Fibroblast of lung (primary cell): ENCODE measurements around the gene MTX3. TPM values are rescaled to one million over a fixed set of nuclear protein-coding genes. Genes with fewer than 3 reads are reported as not detected.

Experiments
- DNase-seq, 2 donors: peaks; one replicate each; pipeline versions ENCODE4 v3.0.0 to v3.0.0-alpha.2; 2010; ENCODE audit warnings: low read depth in 2 of 2
- H2AFZ ChIP-seq: 2 replicates; pipeline ENCODE4 v1.5.1; 2012; ENCODE audit warnings: low read length, control low read depth, inconsistent platforms
- H3K27ac ChIP-seq: 2 replicates; pipeline ENCODE4 v1.5.1; 2011; ENCODE audit warnings: low read length, control low read depth; ENCODE audit not compliant: insufficient read depth
- H3K27me3 ChIP-seq: 2 replicates; pipeline ENCODE4 v1.5.1; 2011; ENCODE audit warnings: mild to moderate bottlenecking, low read length; ENCODE audit not compliant: control insufficient read depth, insufficient read depth
- H3K36me3 ChIP-seq: 2 replicates; pipeline ENCODE4 v1.5.1; 2011; ENCODE audit warnings: low read length; ENCODE audit not compliant: control insufficient read depth, insufficient read depth
- H3K4me1 ChIP-seq: 2 replicates; pipeline ENCODE4 v1.5.1; 2011; ENCODE audit warnings: low read length; ENCODE audit not compliant: control insufficient read depth, insufficient read depth; ENCODE audit errors: extremely low read depth
- H3K4me2 ChIP-seq: 2 replicates; pipeline ENCODE4 v1.5.1; 2011; ENCODE audit warnings: low read length, control low read depth; ENCODE audit not compliant: insufficient read depth; ENCODE audit errors: extremely low read depth
- H3K4me3 ChIP-seq, 4 experiments: fragments of 200-600 bp in 1 of 4; sonication (generic) in 1 of 4; replicated peaks in 1 of 4; 2 replicates each; pipeline ENCODE4 v1.5.1; 2011 to 2016; ENCODE audit warnings: low read length in 4 of 4, low read depth in 3 of 4, mild to moderate bottlenecking in 3 of 4, control low read depth in 2 of 4, inconsistent platforms in 1 of 4, mixed read lengths in 1 of 4; ENCODE audit not compliant: insufficient read depth in 1 of 4; ENCODE audit errors: control extremely low read depth in 1 of 4
- H3K79me2 ChIP-seq: 2 replicates; pipeline ENCODE4 v1.5.1; 2012; ENCODE audit warnings: mild to moderate bottlenecking, low read length, inconsistent platforms; ENCODE audit not compliant: control insufficient read depth, insufficient read depth
- H3K9ac ChIP-seq: 2 replicates; pipeline ENCODE4 v1.5.1; 2011; ENCODE audit warnings: mild to moderate bottlenecking, low read length, control low read depth; ENCODE audit not compliant: insufficient read depth
- H3K9me3 ChIP-seq: 2 replicates; pipeline ENCODE4 v1.5.1; 2012; ENCODE audit warnings: low read depth, low read length; ENCODE audit not compliant: control insufficient read depth, insufficient read depth
- H4K20me1 ChIP-seq: 2 replicates; pipeline ENCODE4 v1.5.1; 2011; ENCODE audit warnings: low read length; ENCODE audit not compliant: control insufficient read depth, insufficient read depth; ENCODE audit errors: extremely low read depth
- EZH2 ChIP-seq: IDR thresholded peaks from 2 replicates; pipeline ENCODE4 v1.5.1; 2012; ENCODE audit warnings: low read length, control low read depth, mild to moderate bottlenecking; ENCODE audit errors: missing control alignments
- polyA plus RNA-seq, 2 donors: library from polyadenylated mRNA; depleted of rRNA in 1 of 2; stranded (reverse) in 1 of 2; unstranded in 1 of 2; fragments of >200 nt; gene quantifications; 2 replicates each; pipeline ENCODE4 v1.2.1, GENCODE V29; 2011 to 2012; ENCODE audit warnings: missing spikeins in 1 of 2
- total RNA-seq: library from RNA; depleted of rRNA; stranded (reverse); fragments of >200 nt; gene quantifications from 2 replicates; pipeline ENCODE4 v1.2.1, GENCODE V29; 2014
- TF ChIP-seq, protein P1 (sequence below), 2 donors: IDR thresholded peaks in 1 of 2; conservative IDR thresholded peaks in 1 of 2; 1 replicate in 1 of 2; 2 replicates in 1 of 2; pipeline ENCODE4 v1.5.1; 2011 to 2012; ENCODE audit warnings: low read length in 2 of 2, control low read depth in 1 of 2, inconsistent platforms in 1 of 2, low read depth in 1 of 2, mild to moderate bottlenecking in 1 of 2

MTX3 gene
- total and polyA plus RNA-seq, 2 donors (not counting 1 experiment from before 2014, with no cell fraction given), result 11.2 to 18.0 TPM

DNA sequence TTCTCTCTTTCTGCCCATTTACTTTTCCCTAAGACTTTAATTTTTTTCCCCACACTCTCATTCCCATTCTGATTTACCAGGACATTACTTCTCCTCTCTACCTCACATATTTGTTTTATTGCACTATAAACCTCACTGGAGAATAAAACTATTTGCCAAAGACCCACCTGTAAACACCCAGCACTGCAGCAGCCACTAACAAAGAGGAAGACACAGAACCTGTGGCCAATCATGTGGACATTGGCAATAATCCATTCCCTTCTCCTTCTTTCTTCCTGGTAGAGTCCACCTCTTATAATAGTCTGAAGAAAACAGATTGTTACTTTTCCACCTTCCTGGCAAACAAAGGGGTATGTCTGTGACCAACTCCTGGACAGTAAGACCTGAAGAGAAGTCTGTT lies 35.8 kb upstream of the MTX3 start:
- Histone ChIP-seq H3K79me2 (no peaks in the 10 kb centered on the region), H3K27me3 (no peaks in the 10 kb centered on the region), H3K9ac (no peak overlapping the region), H2AFZ (no peak overlapping the region), H3K4me1 (no peaks in the 10 kb centered on the region), H3K4me3 (no peak overlapping the region), H3K9me3 (no peaks in the 10 kb centered on the region), H3K4me2 (no peak overlapping the region), H3K27ac (no peak overlapping the region), H4K20me1 (no peaks in the 10 kb centered on the region), H3K36me3 (no peaks in the 10 kb centered on the region)
- TF ChIP-seq, protein P1, sequence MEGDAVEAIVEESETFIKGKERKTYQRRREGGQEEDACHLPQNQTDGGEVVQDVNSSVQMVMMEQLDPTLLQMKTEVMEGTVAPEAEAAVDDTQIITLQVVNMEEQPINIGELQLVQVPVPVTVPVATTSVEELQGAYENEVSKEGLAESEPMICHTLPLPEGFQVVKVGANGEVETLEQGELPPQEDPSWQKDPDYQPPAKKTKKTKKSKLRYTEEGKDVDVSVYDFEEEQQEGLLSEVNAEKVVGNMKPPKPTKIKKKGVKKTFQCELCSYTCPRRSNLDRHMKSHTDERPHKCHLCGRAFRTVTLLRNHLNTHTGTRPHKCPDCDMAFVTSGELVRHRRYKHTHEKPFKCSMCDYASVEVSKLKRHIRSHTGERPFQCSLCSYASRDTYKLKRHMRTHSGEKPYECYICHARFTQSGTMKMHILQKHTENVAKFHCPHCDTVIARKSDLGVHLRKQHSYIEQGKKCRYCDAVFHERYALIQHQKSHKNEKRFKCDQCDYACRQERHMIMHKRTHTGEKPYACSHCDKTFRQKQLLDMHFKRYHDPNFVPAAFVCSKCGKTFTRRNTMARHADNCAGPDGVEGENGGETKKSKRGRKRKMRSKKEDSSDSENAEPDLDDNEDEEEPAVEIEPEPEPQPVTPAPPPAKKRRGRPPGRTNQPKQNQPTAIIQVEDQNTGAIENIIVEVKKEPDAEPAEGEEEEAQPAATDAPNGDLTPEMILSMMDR (conservative IDR thresholded peaks at IDR 0.05 in 1 of 2, IDR thresholded peaks at IDR 0.05 in 1 of 2; ENCODE audit: low read depth in 1 of 2, low read length in 2 of 2), result no peak
- no peak for TF ChIP-seq EZH2
- no peak for DNase-seq

DNA sequence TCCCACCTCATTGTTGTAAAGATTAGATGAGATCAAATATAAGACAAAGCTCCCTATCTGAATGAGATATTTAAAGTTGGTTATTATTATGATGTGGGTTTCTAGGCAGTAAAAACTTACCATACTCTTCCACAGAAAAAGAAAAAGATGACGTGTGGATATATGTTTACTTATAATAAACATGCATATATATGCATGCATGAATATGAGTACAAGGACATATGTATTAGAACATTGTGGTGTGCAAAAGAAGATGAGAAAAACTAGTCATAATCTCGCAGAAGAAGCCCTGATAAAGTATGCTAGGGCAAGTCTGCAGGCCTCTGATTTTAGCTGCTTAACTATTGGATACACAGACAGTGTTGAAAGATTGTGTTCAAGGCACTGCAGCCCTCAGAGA lies 34.0 kb upstream of the MTX3 start:
- Histone ChIP-seq H3K4me3 (no peak overlapping the region), H3K36me3 (no peaks in the 10 kb centered on the region), H2AFZ (no peak overlapping the region), H3K27me3 (no peaks in the 10 kb centered on the region), H3K4me1 (no peaks in the 10 kb centered on the region), H3K27ac (no peak overlapping the region), H3K4me2 (no peak overlapping the region), H3K9ac (no peak overlapping the region), H3K9me3 (no peaks in the 10 kb centered on the region), H4K20me1 (no peaks in the 10 kb centered on the region), H3K79me2 (no peaks in the 10 kb centered on the region)
- no peak for DNase-seq
- TF ChIP-seq, protein P1 (conservative IDR thresholded peaks at IDR 0.05 in 1 of 2, IDR thresholded peaks at IDR 0.05 in 1 of 2; ENCODE audit: low read depth in 1 of 2, low read length in 2 of 2), result no peak
- no peak for TF ChIP-seq EZH2

DNA sequence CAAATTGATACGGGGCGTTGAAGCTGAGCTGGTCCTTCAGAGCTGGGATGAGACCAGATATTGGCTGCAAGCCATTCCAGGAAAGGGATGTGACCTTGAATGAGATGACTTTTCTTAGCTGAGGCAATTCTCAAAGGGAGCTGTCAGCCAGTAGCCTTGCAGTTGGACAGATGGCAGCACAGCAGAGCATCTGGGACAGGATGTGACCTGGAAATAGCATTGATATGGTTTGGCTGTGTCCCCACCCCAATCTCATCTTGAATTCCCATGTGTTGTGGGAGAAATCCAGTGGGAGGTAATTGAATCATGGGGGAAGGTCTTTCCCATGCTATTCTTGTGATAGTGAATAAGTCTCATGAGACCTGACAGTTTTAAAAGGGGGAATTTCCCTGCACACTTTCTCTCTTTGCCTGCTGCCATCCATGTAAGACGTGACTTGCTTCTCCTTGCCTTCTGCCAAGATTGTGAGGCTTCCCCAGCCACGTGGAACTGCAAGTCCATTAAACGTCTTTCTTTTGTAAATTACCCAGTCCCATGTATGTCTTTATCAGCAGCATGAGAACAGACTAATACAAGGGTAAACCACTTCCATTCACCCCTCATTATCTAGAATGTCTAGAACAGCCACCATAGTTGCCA lies 19.8 kb upstream of the MTX3 start:
- H2AFZ ChIP-seq, result no peak overlapping the region
- no peak overlapping the region for H3K9ac ChIP-seq
- no peaks in the 10 kb centered on the region for H4K20me1 ChIP-seq
- no peak overlapping the region for H3K27ac ChIP-seq
- TF ChIP-seq, protein P1 (conservative IDR thresholded peaks at IDR 0.05 in 1 of 2, IDR thresholded peaks at IDR 0.05 in 1 of 2; ENCODE audit: low read depth in 1 of 2, low read length in 2 of 2), result no peak
- no peak for TF ChIP-seq EZH2
- H3K4me2 ChIP-seq, result no peak overlapping the region
- H3K36me3 ChIP-seq, result no peaks in the 10 kb centered on the region
- H3K9me3 ChIP-seq, result no peaks in the 10 kb centered on the region
- H3K27me3 ChIP-seq, result no peaks in the 10 kb centered on the region
- H3K79me2 ChIP-seq, result no peaks in the 10 kb centered on the region
- no peak overlapping the region for H3K4me3 ChIP-seq
- no peaks in the 10 kb centered on the region for H3K4me1 ChIP-seq
- no peak for DNase-seq
